ENCODE data around the gene LRRC8C. TPM values are rescaled to one million over a fixed set of nuclear protein-coding genes. Genes with fewer than 3 reads are reported as not detected.

LRRC8C gene
- total RNA-seq, 6 experiments from 2014 or later: 0.53 to 2.0 (median 1.2) TPM

DNA sequence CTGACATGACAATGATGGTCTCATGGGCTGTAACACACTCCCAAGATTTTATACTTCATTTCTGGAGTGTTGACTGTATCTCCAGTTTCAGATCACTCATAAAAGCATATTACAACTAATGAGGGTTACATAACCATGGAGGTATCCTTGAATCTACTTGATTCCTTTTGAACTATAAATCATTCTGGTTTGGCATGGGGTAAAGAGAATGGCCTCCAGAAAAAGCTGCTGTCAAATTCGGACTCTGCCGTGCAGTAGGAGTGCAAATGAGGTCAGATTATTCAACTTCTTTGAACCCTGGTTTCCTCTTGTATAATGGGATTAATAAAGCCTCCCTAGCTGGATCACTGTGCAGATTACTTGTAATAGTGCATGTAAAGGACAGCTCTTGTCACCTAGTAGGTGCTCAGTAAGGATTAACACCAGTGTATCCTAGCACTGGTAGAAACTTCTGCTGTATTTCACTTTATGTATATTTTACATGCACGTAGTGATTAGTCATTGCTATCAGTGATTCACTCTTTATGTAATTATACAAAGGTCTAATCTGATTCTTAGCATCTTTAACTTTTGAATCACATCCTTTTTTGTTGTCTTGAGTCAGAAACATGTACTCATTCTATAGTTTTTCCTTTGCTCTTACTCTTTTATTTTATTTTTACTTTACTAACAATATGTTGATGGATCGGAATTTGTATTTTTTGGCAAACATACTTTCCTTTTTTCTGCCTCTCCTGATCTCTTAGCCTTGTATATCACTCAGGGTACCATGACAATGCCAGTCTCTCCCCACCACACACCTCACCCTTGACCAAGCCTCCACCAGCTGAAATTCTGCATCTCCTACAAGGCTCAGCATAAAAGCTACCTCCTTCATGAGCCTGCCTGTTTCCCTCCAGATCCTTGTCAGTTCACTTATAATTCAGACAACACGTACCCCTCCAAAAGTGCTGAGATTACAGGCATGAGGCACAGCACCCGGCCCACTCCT is 3.2 kb downstream of the LRRC8C start:
- intact Hi-C loops (cut with DNase I): no loop called here
- no peaks in the 10 kb centered on the region for H3K27me3 ChIP-seq
- ATAC-seq (no peak), DNase-seq (no peak)
- 48% methylated on average over 6 of the region's 6 CpGs for WGBS (ENCODE audit: insufficient coverage, low coverage, low lambda C conversion rate, missing lambda C conversion rate)
- TF ChIP-seq, protein P1, sequence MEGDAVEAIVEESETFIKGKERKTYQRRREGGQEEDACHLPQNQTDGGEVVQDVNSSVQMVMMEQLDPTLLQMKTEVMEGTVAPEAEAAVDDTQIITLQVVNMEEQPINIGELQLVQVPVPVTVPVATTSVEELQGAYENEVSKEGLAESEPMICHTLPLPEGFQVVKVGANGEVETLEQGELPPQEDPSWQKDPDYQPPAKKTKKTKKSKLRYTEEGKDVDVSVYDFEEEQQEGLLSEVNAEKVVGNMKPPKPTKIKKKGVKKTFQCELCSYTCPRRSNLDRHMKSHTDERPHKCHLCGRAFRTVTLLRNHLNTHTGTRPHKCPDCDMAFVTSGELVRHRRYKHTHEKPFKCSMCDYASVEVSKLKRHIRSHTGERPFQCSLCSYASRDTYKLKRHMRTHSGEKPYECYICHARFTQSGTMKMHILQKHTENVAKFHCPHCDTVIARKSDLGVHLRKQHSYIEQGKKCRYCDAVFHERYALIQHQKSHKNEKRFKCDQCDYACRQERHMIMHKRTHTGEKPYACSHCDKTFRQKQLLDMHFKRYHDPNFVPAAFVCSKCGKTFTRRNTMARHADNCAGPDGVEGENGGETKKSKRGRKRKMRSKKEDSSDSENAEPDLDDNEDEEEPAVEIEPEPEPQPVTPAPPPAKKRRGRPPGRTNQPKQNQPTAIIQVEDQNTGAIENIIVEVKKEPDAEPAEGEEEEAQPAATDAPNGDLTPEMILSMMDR (IDR thresholded peaks at IDR 0.05): no peak
- TF ChIP-seq POLR2A (IDR thresholded peaks at IDR 0.05): no peak
- no peak overlapping the region for H3K27ac ChIP-seq
- no peaks in the 10 kb centered on the region for H3K9me3 ChIP-seq
- H3K4me1 ChIP-seq: no peaks in the 10 kb centered on the region
- H3K36me3 ChIP-seq: no peaks in the 10 kb centered on the region
- no peak overlapping the region for H3K4me3 ChIP-seq

DNA sequence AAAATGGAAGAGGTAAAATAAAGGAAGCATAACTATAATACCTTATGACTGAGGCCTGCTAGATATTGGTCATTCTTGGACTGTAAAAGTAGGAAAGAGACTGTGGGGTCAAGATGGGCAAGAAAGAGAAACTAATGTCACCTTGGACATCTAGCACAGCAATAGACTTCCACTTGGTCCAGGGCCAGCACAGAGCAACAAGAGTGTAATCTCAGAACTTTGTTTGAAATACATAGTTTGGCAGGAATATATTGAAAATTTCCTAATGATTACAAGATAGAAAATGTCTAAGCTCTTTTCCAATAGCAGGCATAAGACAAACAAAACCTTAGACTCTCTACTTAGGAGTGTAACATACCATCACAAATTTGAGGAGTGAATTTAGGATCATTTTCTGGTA is 4.6 kb downstream of the LRRC8C start:
- ATAC-seq: no peak
- Histone ChIP-seq H3K4me1 (no peaks in the 10 kb centered on the region), H3K27me3 (no peaks in the 10 kb centered on the region), H3K4me3 (no peak overlapping the region), H3K27ac (no peak overlapping the region), H3K36me3 (no peaks in the 10 kb centered on the region), H3K9me3 (no peaks in the 10 kb centered on the region)
- intact Hi-C loops (cut with DNase I): no loop called here
- no peak for DNase-seq
- no peak for TF ChIP-seq POLR2A (IDR thresholded peaks at IDR 0.05)
- TF ChIP-seq, protein P1 (IDR thresholded peaks at IDR 0.05): no peak

DNA sequence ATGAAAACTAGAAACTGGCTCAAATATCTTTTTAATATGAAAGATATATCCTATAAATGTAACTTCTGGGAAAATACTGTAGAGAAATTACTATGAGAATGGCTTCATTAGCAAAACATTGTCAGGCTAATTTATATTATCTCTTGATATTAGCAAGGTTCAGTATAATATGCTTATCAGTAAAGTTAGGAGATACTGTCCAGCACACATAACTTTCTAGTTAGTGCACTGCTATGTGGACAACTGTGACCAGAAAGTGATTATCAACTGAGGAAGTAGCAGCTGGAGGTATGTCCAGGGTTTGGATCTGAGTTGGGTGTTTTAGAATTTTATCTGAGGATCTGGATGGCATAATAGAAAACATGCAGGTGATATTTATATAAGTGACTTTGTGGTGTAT is 7.5 kb downstream of the LRRC8C start:
- TF ChIP-seq, protein P1 (IDR thresholded peaks at IDR 0.05): no peak
- no peak for TF ChIP-seq POLR2A (IDR thresholded peaks at IDR 0.05)
- no peaks in the 10 kb centered on the region for H3K9me3 ChIP-seq
- ATAC-seq (no peak), DNase-seq (no peak)
- no peaks in the 10 kb centered on the region for H3K4me1 ChIP-seq
- H3K36me3 ChIP-seq: no peaks in the 10 kb centered on the region
- H3K4me3 ChIP-seq: no peak overlapping the region
- intact Hi-C loops (cut with DNase I): no loop called here
- no peak overlapping the region for H3K27ac ChIP-seq
- no peaks in the 10 kb centered on the region for H3K27me3 ChIP-seq

DNA sequence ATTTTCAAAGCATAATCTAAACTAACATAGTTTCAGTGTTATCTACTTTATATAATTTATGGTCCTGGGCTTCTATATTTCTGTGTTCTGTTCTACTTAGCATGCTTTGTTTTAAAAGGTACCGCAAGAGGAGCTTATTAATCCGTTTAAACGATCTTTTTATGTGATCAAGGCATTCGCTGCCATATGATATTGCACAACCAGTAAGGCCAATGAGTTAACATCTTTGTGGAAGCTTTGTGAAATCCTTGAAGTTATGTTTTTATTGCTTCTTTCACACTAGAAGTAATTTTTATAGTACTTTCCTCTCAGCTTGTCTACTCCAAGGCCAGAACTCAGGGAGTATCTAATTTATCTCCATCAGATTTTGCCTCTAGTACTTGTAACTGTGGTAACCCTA is 8.9 kb downstream of the LRRC8C start:
- H3K27ac ChIP-seq: no peak overlapping the region
- H3K4me3 ChIP-seq: no peak overlapping the region
- 60% methylated on average over 4 of the region's 4 CpGs for WGBS (ENCODE audit: insufficient coverage, low coverage, low lambda C conversion rate, missing lambda C conversion rate)
- no peaks in the 10 kb centered on the region for H3K4me1 ChIP-seq
- DNase-seq (no peak), ATAC-seq (no peak)
- TF ChIP-seq, protein P1 (IDR thresholded peaks at IDR 0.05): no peak
- TF ChIP-seq POLR2A (IDR thresholded peaks at IDR 0.05): no peak
- no peaks in the 10 kb centered on the region for H3K9me3 ChIP-seq
- H3K27me3 ChIP-seq: no peaks in the 10 kb centered on the region
- intact Hi-C loops (cut with DNase I): no loop called here
- H3K36me3 ChIP-seq: no peaks in the 10 kb centered on the region

Data from right lobe of liver (tissue), 6 donors.